ENCODE data around the gene THRAP3.

DNA sequence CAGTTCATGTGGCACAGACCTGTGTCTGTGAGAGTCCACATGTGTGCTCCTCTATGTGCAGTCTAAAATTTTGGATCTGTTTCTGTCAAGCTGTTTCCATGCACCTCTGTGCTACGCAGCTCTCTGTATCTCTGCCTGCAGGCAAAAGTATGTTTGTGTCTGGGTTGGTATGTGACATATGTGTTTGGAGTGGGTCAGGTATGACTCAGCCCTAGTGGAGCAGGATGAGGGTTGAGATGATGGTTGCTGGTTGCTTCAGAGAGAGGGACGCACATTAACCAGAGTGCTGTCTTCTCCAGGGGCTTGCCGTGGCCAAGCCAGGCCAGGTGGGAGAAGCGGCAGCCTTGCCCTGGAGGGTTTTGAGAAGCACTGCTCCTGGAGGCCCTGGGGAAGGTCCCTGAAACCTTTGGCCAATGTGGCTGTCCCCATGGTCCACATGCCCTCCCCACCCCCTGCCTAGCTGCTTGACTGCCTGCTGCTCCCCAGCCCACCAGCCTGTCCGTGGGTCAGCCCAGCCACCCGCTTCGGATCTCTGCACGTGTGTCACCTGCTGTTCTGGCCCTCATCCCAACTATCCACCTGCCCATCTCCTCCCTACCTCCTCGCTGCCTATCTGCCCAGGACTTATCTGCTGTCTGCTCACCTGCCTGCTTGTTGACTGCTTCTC, 103.3 kb downstream of the THRAP3 start:
- TF ChIP-seq POLR2A (IDR thresholded peaks at IDR 0.05): no peak
- TF ChIP-seq, protein P1, sequence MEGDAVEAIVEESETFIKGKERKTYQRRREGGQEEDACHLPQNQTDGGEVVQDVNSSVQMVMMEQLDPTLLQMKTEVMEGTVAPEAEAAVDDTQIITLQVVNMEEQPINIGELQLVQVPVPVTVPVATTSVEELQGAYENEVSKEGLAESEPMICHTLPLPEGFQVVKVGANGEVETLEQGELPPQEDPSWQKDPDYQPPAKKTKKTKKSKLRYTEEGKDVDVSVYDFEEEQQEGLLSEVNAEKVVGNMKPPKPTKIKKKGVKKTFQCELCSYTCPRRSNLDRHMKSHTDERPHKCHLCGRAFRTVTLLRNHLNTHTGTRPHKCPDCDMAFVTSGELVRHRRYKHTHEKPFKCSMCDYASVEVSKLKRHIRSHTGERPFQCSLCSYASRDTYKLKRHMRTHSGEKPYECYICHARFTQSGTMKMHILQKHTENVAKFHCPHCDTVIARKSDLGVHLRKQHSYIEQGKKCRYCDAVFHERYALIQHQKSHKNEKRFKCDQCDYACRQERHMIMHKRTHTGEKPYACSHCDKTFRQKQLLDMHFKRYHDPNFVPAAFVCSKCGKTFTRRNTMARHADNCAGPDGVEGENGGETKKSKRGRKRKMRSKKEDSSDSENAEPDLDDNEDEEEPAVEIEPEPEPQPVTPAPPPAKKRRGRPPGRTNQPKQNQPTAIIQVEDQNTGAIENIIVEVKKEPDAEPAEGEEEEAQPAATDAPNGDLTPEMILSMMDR (IDR thresholded peaks at IDR 0.05): no peak

Data from lower leg skin (tissue), 3 donors.